Transverse colon (tissue), 3 donors: Measurements from ENCODE around the gene NOL9.

Experiments used
- POLR2A ChIP-seq: fragments of 450-650 bp; IDR thresholded peaks from one replicate; pipeline ENCODE4 v1.6.1; 2016; ENCODE audit warnings: antibody characterized with exemption, mild to moderate bottlenecking, moderate library complexity
- TF ChIP-seq, protein P1 (sequence below), 5 experiments: fragments of 200-600 bp in 3 of 5; fragments of 450-650 bp in 2 of 5; sonication (generic) in 3 of 5; IDR thresholded peaks; 1 replicate in 2 of 5; 2 replicates in 3 of 5; pipeline ENCODE4 v1.5.1; 2016 to 2017; ENCODE audit warnings: antibody characterized with exemption in 5 of 5, inconsistent platforms in 3 of 5, mild to moderate bottlenecking in 2 of 5, moderate library complexity in 1 of 5

DNA sequence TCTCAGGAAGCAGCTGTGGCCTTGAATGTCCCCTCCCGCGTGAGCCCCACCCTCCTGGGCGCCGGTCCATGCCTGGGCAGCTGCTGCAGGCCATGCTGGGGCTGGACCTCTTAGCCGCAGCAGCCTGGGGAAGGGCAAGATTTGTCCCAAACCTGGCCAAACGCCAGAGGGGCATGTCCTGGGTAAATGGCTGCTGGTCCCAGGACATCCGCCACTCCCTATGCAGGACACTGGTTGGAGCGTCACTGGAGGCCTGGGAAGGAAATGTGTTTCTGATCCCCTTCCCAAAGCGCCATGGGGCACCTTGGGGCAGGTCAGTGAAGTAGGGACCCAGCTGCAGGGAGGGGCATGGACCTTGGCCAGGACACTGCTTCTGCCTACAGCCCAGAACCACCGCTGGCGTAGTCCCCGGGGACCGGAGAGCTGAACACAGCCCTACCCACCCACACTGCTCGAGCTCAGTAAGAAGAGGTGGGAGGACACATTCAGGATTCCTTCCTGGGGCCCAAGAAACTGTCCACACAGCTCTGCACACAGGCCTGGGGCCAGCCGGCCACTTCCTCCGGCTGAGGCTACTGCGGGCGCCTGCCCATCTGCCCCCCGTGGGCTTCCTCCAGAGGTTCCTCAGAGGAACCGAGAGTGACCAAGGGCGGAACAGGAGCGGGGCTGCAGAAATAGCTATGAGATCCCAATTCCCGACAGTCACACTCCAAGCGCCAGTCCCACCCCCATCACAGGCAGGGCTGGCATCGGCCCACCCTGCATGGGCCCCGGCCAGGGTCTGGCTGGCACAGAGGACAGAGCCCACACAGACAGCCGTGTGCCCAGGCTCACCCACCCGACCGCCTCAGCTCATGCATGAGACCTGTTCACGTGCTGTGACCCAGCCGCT lies 52.1 kb downstream of the NOL9 start:
- no peak for TF ChIP-seq POLR2A
- TF ChIP-seq, protein P1, sequence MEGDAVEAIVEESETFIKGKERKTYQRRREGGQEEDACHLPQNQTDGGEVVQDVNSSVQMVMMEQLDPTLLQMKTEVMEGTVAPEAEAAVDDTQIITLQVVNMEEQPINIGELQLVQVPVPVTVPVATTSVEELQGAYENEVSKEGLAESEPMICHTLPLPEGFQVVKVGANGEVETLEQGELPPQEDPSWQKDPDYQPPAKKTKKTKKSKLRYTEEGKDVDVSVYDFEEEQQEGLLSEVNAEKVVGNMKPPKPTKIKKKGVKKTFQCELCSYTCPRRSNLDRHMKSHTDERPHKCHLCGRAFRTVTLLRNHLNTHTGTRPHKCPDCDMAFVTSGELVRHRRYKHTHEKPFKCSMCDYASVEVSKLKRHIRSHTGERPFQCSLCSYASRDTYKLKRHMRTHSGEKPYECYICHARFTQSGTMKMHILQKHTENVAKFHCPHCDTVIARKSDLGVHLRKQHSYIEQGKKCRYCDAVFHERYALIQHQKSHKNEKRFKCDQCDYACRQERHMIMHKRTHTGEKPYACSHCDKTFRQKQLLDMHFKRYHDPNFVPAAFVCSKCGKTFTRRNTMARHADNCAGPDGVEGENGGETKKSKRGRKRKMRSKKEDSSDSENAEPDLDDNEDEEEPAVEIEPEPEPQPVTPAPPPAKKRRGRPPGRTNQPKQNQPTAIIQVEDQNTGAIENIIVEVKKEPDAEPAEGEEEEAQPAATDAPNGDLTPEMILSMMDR (IDR thresholded peaks at IDR 0.05), result no peak
